Vagina (tissue), 2 donors: ENCODE measurements around the gene CHRM1. TPM values are rescaled to one million over a fixed set of nuclear protein-coding genes. Genes with fewer than 3 reads are reported as not detected.

Source experiments
- DNase-seq, 2 donors: peaks; one replicate each; pipeline ENCODE4 v3.0.0-alpha.2; 2017; ENCODE audit errors: extremely low spot score in 2 of 2
- H3K27ac ChIP-seq: fragments of 200-600 bp; sonication (generic); one replicate; pipeline ENCODE4 v1.5.1; 2019
- H3K27me3 ChIP-seq: fragments of 200-600 bp; sonication (generic); one replicate; pipeline ENCODE4 v1.5.1; 2019
- H3K36me3 ChIP-seq, 2 donors: fragments of 200-600 bp; sonication (generic); one replicate each; pipeline ENCODE4 v1.5.1; 2017 to 2019
- H3K4me1 ChIP-seq: fragments of 200-600 bp; sonication (generic); one replicate; pipeline ENCODE4 v1.5.1; 2019
- H3K4me3 ChIP-seq, 2 donors: fragments of 200-600 bp; sonication (generic); 1 replicate in 1 of 2; 2 replicates in 1 of 2; pipeline ENCODE4 v1.5.1; 2016 to 2019
- H3K9me3 ChIP-seq: fragments of 200-600 bp; sonication (generic); one replicate; pipeline ENCODE4 v1.5.1; 2019
- POLR2A ChIP-seq, 2 donors: fragments of 450-650 bp; IDR thresholded peaks; one replicate each; pipeline ENCODE4 v1.6.1; 2017; ENCODE audit warnings: antibody characterized with exemption in 2 of 2, mild to moderate bottlenecking in 2 of 2, moderate library complexity in 2 of 2
- POLR2AphosphoS5 ChIP-seq, 2 donors: sonication (generic); formaldehyde crosslinking; IDR thresholded peaks; one replicate each; pipeline ENCODE4 v1.9.0; 2017; ENCODE audit warnings: antibody characterized with exemption in 2 of 2, mild to moderate bottlenecking in 2 of 2, low read depth in 1 of 2; ENCODE audit not compliant: insufficient read depth in 1 of 2
- intact Hi-C: fragments of 100-400 bp; cut with DNase I; formaldehyde crosslinking; loops from one replicate; pipeline ENCODE4 v1.15.1; 2023
- total RNA-seq: library from RNA; depleted of rRNA; stranded (reverse); fragments of >200 nt; gene quantifications from one replicate; pipeline ENCODE4 v1.2.3, GENCODE V29; 2016
- TF ChIP-seq, protein P1 (sequence below), 3 experiments: fragments of 450-650 bp in 2 of 3; fragments of 200-600 bp in 1 of 3; sonication (generic) in 1 of 3; IDR thresholded peaks; one replicate each; pipeline ENCODE4 v1.5.1; 2017 to 2019; ENCODE audit warnings: antibody characterized with exemption in 3 of 3, mild to moderate bottlenecking in 2 of 3, moderate library complexity in 2 of 3

CHRM1 gene
- total RNA-seq, 1 donor from 2014 or later: not detected

DNA sequence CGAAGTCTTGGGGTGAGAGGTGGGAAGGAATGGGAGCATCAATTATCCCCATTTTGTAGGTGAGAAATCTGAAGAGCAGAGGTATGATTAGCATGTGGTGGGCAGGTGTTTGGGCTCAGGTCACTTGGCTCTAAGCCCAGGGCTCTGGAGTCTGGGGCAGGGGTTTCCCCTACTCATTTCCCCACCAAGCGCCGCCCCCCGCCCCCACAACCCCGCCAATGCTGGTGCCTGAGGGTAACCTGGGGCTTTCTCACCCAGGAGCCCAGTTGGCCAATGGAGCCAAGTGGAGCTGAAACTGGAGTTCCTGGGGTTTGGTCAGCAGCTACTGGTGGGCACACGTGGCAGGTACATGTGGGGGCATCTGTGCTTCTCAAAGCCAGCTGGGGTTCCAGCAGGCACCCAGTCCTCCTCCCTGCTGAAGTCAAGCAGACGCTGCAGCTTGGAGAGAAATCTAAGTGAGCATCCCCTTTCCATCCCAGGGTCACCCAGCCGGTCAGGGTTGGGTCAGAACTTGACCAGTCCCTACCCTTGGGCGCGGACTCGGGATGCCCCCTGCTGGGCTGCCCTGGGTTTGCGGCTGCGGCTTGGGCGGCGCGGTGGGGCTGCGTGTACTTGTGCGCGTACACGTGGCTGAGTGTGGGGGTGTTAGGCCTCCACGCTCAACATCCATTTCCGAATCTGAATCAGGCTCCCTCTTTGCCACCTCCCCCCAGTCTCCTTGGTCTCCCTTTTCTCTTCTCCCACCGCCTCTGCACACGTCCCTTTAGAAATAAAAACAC is 1.7 kb upstream of the CHRM1 start:
- peaks cover 12% of the 10 kb centered on the region for H3K27me3 ChIP-seq
- TF ChIP-seq POLR2AphosphoS5 (IDR thresholded peaks at IDR 0.05; ENCODE audit: insufficient read depth in 1 of 2, low read depth in 1 of 2) (no peak), POLR2A (IDR thresholded peaks at IDR 0.05) (no peak)
- TF ChIP-seq, protein P1, sequence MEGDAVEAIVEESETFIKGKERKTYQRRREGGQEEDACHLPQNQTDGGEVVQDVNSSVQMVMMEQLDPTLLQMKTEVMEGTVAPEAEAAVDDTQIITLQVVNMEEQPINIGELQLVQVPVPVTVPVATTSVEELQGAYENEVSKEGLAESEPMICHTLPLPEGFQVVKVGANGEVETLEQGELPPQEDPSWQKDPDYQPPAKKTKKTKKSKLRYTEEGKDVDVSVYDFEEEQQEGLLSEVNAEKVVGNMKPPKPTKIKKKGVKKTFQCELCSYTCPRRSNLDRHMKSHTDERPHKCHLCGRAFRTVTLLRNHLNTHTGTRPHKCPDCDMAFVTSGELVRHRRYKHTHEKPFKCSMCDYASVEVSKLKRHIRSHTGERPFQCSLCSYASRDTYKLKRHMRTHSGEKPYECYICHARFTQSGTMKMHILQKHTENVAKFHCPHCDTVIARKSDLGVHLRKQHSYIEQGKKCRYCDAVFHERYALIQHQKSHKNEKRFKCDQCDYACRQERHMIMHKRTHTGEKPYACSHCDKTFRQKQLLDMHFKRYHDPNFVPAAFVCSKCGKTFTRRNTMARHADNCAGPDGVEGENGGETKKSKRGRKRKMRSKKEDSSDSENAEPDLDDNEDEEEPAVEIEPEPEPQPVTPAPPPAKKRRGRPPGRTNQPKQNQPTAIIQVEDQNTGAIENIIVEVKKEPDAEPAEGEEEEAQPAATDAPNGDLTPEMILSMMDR (IDR thresholded peaks at IDR 0.05): no peak

DNA sequence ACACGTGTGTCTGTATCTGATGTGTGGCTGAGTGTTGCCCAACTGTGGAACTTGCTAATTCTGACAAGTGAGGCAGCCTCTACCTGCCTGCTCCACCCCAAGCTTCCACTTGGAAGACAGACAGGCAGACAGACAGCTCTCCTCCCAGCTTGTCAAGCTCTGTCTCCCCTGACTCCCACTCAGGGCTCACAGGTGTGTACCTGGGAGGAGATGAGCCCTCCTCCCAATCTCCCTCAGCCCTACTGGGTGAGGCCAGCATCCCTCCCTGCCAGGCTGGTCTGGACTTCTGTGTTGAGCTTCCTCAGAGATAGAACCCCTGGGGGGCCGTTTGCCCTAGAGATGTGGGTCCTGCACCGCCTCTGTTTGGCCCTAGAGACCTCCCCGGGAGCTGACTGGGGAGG is 1.0 kb upstream of the CHRM1 start:
- peaks cover 12% of the 10 kb centered on the region for H3K27me3 ChIP-seq
- intact Hi-C loops: no loop called here
- no peak overlapping the region for H3K4me3 ChIP-seq
- no peak for DNase-seq
- H3K36me3 ChIP-seq: no peaks in the 10 kb centered on the region
- peaks cover 41% of the 10 kb centered on the region for H3K4me1 ChIP-seq
- no peak for TF ChIP-seq POLR2A (IDR thresholded peaks at IDR 0.05)
- TF ChIP-seq, protein P1 (IDR thresholded peaks at IDR 0.05): no peak
- TF ChIP-seq POLR2AphosphoS5 (IDR thresholded peaks at IDR 0.05; ENCODE audit: insufficient read depth in 1 of 2, low read depth in 1 of 2): no peak
- no peak overlapping the region for H3K27ac ChIP-seq
- H3K9me3 ChIP-seq: no peaks in the 10 kb centered on the region

More for the DNA sequence above, 1.7 kb upstream of the CHRM1 start:
- intact Hi-C loops: no loop called here
- Histone ChIP-seq H3K4me1 (peaks cover 41% of the 10 kb centered on the region), H3K27ac (no peak overlapping the region), H3K9me3 (no peaks in the 10 kb centered on the region), H3K4me3 (no peak overlapping the region), H3K36me3 (no peaks in the 10 kb centered on the region)
- DNase-seq: no peak

DNA sequence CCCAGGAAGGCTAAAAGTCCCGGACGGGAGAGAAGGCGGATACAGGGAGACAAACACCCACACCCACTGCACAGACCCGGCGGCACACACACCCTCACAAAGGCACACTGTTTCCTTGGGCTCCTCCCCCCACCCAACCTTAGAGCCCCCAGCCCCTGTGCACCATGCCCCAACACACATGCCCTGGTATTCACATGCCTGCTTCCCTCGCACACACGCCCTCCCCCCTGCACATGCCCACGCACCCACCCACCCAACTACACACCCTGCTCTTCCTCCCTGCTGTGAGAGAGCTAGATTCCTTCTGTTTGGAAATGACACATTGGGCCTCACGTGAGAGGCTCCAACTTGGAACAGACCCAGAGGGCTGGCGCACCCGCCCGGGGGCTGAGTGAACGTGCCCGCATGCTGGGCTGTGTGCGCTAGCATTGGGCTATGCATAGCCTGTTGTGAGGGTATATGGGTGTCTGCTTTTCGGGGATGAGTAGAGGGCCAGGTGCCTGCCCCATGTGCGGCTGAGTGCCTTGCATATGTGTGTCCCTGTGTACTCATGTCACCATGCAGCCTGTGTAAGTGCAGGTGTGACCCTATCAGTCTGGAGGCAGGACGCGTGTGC is 518 bp upstream of the CHRM1 start:
- Histone ChIP-seq H3K36me3 (no peaks in the 10 kb centered on the region), H3K4me3 (no peak overlapping the region), H3K9me3 (no peaks in the 10 kb centered on the region), H3K4me1 (peaks cover 38% of the 10 kb centered on the region), H3K27me3 (peaks cover 7% of the 10 kb centered on the region), H3K27ac (no peak overlapping the region)
- TF ChIP-seq POLR2AphosphoS5 (IDR thresholded peaks at IDR 0.05; ENCODE audit: insufficient read depth in 1 of 2, low read depth in 1 of 2) (no peak), POLR2A (IDR thresholded peaks at IDR 0.05) (no peak)
- TF ChIP-seq, protein P1 (IDR thresholded peaks at IDR 0.05): no peak
- no peak for DNase-seq
- intact Hi-C loops: no loop called here

DNA sequence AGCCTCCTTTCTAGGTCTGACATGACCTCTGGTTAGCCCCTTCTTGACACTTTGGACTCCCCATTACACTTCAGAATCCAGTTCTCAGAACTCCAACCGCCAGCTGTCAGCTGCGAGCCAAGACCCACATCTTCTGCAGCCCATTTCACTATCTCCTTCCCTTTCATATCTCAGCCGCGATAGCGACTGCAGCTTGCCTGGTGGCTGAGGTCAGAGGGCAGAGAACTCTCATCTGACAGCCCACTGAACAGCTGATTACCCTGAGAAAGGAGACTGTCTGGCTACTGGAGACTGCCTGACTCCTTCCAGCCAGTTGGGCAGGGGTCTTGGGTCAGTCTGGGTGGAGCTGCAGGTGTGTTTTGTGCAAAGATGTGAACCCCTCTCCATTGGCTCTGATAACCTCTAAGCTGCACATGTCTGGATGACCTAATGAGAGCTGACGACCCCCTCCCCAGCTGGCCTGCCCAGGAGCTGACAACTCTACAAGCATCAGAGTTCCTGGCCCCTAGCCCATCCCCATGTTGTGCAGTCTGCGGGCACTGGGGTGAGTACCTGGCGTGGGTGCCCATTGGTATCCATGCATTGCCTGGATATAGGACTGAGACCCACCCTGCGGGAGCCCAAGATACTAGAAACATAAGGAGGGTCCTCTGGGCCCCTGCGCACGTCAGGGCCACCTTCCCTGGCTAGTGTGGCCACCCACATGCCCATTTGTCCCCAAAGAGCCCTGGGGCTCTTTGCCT is 1.1 kb downstream of the CHRM1 start:
- H3K9me3 ChIP-seq: no peaks in the 10 kb centered on the region
- TF ChIP-seq POLR2AphosphoS5 (IDR thresholded peaks at IDR 0.05; ENCODE audit: insufficient read depth in 1 of 2, low read depth in 1 of 2) (no peak), POLR2A (IDR thresholded peaks at IDR 0.05) (no peak)
- TF ChIP-seq, protein P1 (IDR thresholded peaks at IDR 0.05): no peak
- no peaks in the 10 kb centered on the region for H3K36me3 ChIP-seq
- H3K4me3 ChIP-seq: no peak overlapping the region
- peaks cover 24% of the 10 kb centered on the region for H3K4me1 ChIP-seq
- H3K27ac ChIP-seq: no peak overlapping the region
- intact Hi-C loops: no loop called here
- no peak for DNase-seq
- no peaks in the 10 kb centered on the region for H3K27me3 ChIP-seq
